Measurements from ENCODE around the gene XPO6. TPM values are rescaled to one million over a fixed set of nuclear protein-coding genes. Genes with fewer than 3 reads are reported as not detected.

The XPO6 gene
- total and polyA plus RNA-seq, 4 donors: 52.9 to 172 (median 126) TPM

DNA sequence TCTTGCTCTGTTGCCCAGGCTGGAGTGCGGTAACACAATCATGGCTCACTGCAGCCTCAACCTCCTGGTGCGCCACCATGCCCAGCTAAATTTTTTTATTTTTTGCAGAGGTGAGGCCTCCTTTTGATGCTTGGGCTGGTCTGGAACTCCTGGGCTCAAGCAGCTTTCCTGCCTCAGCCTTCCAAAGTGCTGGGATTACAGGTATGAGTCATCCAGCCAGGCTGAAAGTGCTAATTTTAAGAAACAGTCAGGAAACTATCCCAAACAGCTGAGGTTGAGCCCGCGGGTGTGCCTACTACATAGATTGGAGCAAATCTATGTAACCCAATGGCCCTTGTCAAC, 738 bp upstream of the XPO6 start:
- Histone ChIP-seq H3K36me3 (ENCODE audit: control insufficient read depth in 4 of 4, insufficient read depth in 4 of 4, low read length in 4 of 4) (peaks cover 0 to 6% (median 2%) of the 10 kb centered on the region in 4 donors), H3K4me3 (peak overlapping the region; percentile 91), H3K27ac (ENCODE audit: low read depth in 1 of 2, low read length in 1 of 2) (no peak overlapping the region), H3K4me1 (ENCODE audit: control insufficient read depth in 5 of 5, insufficient read depth in 5 of 5, low read length in 5 of 5) (peaks cover 5 to 11% (median 7%) of the 10 kb centered on the region in 5 donors), H3K9ac (ENCODE audit: insufficient read depth in 1 of 2, low read length in 2 of 2) (peak overlapping the region in 1 of 2 donors; percentile 8), H3K27me3 (ENCODE audit: control insufficient read depth in 3 of 3, insufficient read depth in 3 of 3, low read length in 2 of 3) (no peaks in the 10 kb centered on the region), H3K9me3 (ENCODE audit: control insufficient read depth in 4 of 4, insufficient read depth in 3 of 4, low read length in 3 of 4) (no peaks in the 10 kb centered on the region)
- 95 to 96% methylated on average over 4 of the region's 4 CpGs for WGBS, 2 donors
- no peak for ATAC-seq (ENCODE audit: insufficient read depth, low FRiP score)
- TF ChIP-seq, protein P1, sequence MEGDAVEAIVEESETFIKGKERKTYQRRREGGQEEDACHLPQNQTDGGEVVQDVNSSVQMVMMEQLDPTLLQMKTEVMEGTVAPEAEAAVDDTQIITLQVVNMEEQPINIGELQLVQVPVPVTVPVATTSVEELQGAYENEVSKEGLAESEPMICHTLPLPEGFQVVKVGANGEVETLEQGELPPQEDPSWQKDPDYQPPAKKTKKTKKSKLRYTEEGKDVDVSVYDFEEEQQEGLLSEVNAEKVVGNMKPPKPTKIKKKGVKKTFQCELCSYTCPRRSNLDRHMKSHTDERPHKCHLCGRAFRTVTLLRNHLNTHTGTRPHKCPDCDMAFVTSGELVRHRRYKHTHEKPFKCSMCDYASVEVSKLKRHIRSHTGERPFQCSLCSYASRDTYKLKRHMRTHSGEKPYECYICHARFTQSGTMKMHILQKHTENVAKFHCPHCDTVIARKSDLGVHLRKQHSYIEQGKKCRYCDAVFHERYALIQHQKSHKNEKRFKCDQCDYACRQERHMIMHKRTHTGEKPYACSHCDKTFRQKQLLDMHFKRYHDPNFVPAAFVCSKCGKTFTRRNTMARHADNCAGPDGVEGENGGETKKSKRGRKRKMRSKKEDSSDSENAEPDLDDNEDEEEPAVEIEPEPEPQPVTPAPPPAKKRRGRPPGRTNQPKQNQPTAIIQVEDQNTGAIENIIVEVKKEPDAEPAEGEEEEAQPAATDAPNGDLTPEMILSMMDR (IDR thresholded peaks at IDR 0.05; ENCODE audit: control extremely low read depth, extremely low read depth): no peak
- DNase-seq: no peak

- H3K9me3 ChIP-seq (ENCODE audit: control insufficient read depth in 4 of 4, insufficient read depth in 3 of 4, low read length in 3 of 4): no peaks in the 10 kb centered on the region
- H3K27me3 ChIP-seq (ENCODE audit: control insufficient read depth in 3 of 3, insufficient read depth in 3 of 3, low read length in 2 of 3): no peaks in the 10 kb centered on the region
- peak overlapping the region; percentile 70 for H3K4me3 ChIP-seq
- DNase-seq (peak; percentile 39 to 60 (median 46)), ATAC-seq (ENCODE audit: insufficient read depth, low FRiP score) (peak; percentile 79)
- H3K36me3 ChIP-seq (ENCODE audit: control insufficient read depth in 4 of 4, insufficient read depth in 4 of 4, low read length in 4 of 4): peaks cover 0 to 8% (median 3%) of the 10 kb centered on the region in 4 donors
- TF ChIP-seq, protein P1 (IDR thresholded peaks at IDR 0.05; ENCODE audit: control extremely low read depth, extremely low read depth): no peak
- peak overlapping the region in 1 of 2 donors; percentile 51 for H3K9ac ChIP-seq (ENCODE audit: insufficient read depth in 1 of 2, low read length in 2 of 2)
- 1 to 2% methylated on average over 32 to 33 of the region's 33 CpGs for WGBS, 2 donors
- H3K4me1 ChIP-seq (ENCODE audit: control insufficient read depth in 5 of 5, insufficient read depth in 5 of 5, low read length in 5 of 5): peaks cover 5 to 11% (median 7%) of the 10 kb centered on the region in 5 donors
- peak overlapping the region; percentile 57 to 94 for H3K27ac ChIP-seq (ENCODE audit: low read depth in 1 of 2, low read length in 1 of 2)
Measured at GRCh38 chr16:28210979-28211588, 681 bp downstream of the XPO6 start.

- Histone ChIP-seq H3K4me3 (no peak overlapping the region), H3K36me3 (ENCODE audit: control insufficient read depth in 4 of 4, insufficient read depth in 4 of 4, low read length in 4 of 4) (peaks cover 0 to 10% (median 6%) of the 10 kb centered on the region in 4 donors), H3K4me1 (ENCODE audit: control insufficient read depth in 5 of 5, insufficient read depth in 5 of 5, low read length in 5 of 5) (peaks cover 5 to 11% (median 7%) of the 10 kb centered on the region in 5 donors), H3K27ac (ENCODE audit: low read depth in 1 of 2, low read length in 1 of 2) (peak overlapping the region in 1 of 2 donors; percentile 45), H3K9me3 (ENCODE audit: control insufficient read depth in 4 of 4, insufficient read depth in 3 of 4, low read length in 3 of 4) (no peaks in the 10 kb centered on the region), H3K9ac (ENCODE audit: insufficient read depth in 1 of 2, low read length in 2 of 2) (peak overlapping the region in 1 of 2 donors; percentile 51), H3K27me3 (ENCODE audit: control insufficient read depth in 3 of 3, insufficient read depth in 3 of 3, low read length in 2 of 3) (no peaks in the 10 kb centered on the region)
- ATAC-seq (ENCODE audit: insufficient read depth, low FRiP score) (no peak), DNase-seq (no peak)
- TF ChIP-seq, protein P1 (IDR thresholded peaks at IDR 0.05; ENCODE audit: control extremely low read depth, extremely low read depth): no peak
- 54 to 65% methylated on average over 5 of the region's 5 CpGs for WGBS, 2 donors
Measured at GRCh38 chr16:28210264-28210663, 1.5 kb downstream of the XPO6 start.
